GM12801 (cell line): Measurements from ENCODE around the gene BRD1.

Source experiments
- CTCF ChIP-seq: IDR thresholded peaks from one replicate; pipeline ENCODE4 v1.5.1; 2011; ENCODE audit warnings: control low read depth; ENCODE audit not compliant: insufficient read length; ENCODE audit errors: extremely low read depth

BRD1 gene

GRCh38 chr22:49858827-49859226 is 31.2 kb upstream of the BRD1 start:
- TF ChIP-seq CTCF = no peak

- TF ChIP-seq CTCF = no peak
Measured at GRCh38 chr22:49856766-49857618, 29.3 kb upstream of the BRD1 start.

- TF ChIP-seq CTCF = no peak
Measured at GRCh38 chr22:49856343-49856742, 28.7 kb upstream of the BRD1 start.

GRCh38 chr22:49855251-49855911 is 27.7 kb upstream of the BRD1 start:
- no peak for TF ChIP-seq CTCF

GRCh38 chr22:49853981-49854831 is 26.5 kb upstream of the BRD1 start:
- TF ChIP-seq CTCF = no peak

- no peak for TF ChIP-seq CTCF
Measured at GRCh38 chr22:49852898-49853894, 25.5 kb upstream of the BRD1 start, which contains the start of gene ZBED4. Gene ZBED4, plus strand, starts transcription at chr22:49853844. Its CDS starts 29,819 bp downstream, at chr22:49883663.
